ELF-1 (cell line): Measurements from ENCODE around the gene CALML5.

Experiments used
- DNase-seq: peaks from one replicate; pipeline ENCODE4 v3.0.0-alpha.2; 2016; ENCODE audit warnings: low read depth, low spot score

Gene CALML5, protein sequence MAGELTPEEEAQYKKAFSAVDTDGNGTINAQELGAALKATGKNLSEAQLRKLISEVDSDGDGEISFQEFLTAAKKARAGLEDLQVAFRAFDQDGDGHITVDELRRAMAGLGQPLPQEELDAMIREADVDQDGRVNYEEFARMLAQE

DNA sequence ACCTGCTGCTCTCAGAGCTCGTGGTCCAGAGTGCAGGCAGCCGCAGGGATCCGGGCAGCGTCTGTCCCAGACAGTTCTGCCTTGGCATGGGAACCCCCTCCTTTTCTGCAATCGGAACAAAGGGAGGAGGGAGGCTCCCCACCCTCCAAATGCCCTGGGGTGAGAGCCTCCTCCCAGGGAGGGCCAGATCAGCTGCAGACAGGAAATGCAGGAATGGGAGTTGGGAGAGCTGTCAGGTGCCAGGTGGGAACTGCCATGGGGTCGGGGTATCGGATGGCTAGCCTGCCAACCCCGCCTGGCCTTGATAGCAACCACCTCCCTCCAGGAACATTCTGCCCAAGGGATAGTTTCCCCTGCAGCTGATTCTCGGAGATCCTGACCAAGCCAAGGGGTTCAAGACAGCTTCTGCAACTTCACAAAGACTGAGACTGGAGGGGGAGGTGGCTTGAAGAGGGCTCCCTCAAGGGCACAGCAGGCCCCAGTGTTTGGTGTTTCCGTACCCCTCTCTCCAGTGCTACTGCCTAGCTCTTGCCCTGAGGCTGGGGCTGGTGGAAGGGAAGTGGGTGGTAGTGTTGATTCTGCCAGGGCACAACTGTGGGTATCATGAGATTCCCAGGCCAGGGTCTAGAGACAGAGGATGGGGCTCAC, at the start of gene CALML5:
Gene CALML5, minus strand, starts transcription at position 78 of the 648 bp plus-strand sequence. CDS start 132 bp downstream, outside the sequence.
- DNase-seq = no peak

DNA sequence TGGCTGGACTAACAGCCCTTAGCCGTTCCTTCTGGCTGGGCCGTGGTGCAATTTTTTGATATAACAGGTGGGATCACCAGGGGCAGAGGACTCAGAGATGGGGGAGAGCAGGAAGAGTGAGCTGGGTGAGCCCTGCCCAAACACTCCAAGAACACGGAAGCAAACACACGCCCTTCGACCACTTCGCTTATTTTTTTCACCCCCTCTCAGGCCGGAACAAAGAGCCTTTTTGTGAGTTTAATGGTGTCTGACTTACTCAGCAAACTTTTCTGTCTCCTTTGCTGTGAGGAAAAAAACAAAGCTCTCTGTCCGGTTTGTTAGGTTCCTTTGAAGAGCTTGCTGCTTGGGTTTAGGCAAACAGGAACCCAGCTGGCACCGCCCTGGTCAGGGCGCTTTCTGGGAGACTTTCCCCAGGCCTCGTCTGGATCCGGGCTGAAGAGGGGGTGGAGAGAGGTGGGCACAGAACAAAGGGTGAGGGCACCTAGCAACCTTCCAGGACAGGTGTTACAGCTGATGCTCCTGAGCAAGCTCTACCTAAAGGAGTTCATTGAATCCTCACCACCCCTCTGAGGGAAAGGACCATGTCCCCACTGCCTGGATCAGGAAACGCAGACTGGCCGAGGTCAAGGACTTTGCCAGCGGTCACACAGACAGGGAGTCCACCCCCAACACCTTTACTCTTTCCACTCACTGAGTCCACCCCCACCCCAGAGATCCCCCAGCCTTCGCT, 48.7 kb upstream of the CALML5 start:
- DNase-seq = no peak

DNA sequence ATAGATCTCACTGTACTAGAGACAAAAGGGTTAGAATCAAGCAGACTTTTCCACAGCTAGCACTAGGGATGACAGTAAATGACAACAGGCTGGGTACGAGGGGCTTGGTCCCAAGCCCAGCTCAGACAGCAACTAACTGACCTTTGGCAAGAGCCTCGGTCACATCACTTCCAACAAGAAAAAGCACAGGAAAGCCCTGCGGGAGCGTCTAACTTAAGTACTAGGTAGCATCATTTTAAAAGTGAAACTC, 48.2 kb upstream of the CALML5 start:
- DNase-seq = no peak

DNA sequence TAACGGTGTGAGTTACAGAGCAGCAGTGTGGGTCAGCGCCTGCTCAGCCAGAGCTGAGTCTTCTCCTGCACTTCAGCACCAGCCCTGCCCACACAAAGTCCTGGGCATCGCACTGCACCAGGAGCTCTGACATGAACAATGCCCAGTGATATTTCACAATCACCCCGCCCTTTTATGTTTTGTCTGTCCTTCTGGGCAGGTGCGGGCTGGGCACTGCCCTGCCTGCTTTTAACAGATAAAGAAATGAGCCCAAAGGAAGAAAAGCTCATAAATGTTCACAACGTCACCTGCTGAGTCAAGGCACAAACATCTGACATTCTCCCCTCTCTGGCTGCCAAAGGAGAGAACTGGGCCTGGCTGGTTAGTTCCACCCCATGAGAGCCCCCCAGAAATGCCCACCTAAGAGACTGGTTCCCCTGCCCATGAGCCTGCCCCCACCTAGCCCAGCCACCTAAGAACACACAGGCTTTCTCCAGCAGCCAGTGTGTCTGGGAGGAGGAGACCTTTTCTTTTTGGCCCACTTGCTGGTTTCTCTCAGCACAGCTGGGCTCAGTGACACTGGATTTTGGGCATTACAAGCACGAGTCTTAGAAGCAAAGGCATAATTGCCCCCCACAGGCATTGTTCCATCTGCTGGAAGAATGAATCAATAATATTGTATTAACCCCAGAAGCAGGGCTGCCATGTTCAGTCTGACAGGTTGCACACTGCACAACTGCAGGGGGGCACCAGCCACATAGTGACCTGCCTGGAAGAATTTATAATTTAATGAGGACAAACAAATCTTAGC, 47.7 kb upstream of the CALML5 start:
- no peak for DNase-seq

DNA sequence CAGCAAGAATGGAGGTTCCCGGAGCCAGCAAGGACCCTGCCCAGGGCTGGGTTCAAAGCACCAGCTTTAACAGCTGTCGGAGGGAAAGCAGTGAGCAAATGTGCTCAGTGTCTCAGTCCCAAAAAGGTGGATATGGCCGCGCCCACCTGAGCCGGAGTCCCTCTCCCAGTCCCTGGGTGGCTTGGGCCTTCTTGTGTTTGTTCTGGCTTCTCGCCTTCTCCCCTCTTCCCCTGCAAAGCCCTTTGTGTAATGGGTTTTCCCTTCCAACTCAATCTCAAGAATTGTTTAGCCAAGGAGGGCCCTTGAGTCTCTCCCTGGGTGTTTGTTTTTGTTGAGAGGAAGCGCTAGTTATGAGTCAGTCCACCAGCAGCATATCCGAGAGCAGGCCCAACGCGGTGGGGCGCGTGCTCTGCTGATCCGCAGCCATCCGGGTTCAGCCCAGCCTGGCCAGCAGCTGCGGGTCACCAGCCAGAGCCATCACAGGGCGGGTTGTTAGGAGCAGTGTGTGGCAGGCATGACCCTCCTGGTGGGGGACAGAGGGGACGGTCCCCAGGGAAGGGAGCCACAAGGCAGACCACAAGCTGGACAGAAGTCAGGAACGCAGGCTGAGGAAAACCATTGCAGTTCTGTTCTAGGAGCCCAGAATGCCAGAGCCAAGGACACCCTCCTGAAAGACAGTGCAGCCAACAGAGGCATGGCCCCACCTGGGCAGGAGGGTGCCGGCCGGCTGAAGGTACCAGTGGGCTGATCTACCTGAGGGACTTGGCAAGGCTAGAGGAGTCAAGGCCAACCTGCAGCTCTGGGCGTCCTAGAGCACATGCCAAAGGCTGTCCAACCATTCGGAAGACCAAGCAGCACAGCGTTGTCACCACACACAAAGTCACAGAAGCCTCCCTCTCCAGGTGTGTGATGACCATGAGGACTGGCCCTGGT, 46.7 kb upstream of the CALML5 start:
- DNase-seq = peak; percentile 49

DNA sequence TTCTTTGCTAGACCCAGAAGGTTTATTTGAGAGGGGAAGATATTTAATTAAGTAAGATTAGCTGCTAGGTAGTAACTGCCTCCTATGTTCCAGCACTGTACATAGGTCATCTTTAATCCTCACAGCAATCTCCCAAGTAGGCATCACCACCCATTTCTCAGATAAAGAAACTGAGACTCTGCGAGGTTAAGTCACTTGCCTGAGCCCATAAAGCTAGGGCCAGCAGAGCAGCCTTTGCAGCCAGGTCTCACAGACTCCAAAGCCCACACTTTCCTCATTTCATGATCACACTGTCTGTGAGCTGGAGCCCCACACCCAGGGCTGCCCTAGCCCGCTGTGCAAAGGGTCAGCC, 46.0 kb upstream of the CALML5 start:
- DNase-seq = no peak

DNA sequence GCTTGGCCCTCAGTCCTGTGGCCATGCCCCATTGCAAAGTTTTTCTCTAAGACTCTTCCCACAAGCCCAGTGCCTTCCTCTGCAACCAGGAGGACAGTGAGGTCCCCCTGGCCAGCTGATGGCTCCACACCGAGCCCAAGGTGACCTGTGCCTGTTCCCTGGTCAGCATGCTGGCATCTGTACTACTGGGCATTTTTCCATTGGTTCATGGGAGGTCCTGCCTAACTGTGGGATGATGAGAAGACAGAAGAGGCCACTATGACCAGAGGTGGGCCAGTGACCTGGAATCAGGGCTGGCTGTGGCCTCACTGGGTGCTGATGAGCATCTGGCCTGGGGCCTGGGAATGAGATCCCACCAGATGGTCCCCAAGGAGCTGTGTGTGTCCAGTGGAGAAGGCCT, 45.6 kb upstream of the CALML5 start:
- no peak for DNase-seq

DNA sequence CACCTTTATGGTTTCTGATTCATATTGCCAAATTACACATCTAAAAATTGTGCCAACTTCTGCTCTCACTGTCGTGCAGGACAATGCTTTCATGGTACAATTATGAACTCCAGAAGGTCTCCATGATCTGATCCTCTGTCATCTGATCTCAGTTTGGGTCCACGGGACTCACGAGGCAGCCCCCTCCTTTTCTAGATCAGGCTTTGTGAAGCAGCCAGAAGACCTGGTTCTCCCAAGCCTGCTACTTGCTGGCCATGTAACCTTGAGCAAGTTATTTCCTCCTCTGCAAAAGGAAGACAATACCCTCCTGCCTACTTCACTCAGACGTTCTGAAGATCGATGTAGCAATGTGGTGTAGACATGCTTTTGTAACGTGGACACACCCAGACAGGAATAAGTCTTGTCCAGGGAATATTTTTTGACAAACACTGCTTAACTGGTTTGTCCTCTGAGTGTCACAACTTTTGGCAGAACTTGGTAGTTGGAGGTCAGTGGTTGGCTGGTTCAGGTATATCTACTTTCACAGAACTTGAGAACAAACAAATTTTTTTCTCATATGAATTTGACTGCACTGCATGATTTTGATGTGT, 44.9 kb upstream of the CALML5 start:
- no peak for DNase-seq

DNA sequence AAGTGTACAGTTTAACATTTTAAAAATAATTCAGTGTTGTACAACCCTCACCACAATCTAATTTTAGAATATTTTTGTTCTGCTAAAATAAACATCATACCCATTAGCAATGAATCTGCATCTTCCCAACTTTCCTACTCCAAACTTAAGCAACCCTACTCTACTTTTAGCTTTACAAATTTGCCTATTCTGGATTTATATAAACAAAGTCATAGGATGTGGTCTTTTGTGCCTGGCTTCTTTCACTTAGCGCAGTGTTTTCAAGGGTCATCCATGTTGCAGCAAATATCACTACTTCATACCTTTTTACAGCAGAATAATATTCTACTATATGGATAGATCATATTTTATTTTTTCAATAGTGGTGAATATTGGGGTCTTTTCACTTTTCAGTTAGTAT, 44.3 kb upstream of the CALML5 start:
- DNase-seq = no peak

DNA sequence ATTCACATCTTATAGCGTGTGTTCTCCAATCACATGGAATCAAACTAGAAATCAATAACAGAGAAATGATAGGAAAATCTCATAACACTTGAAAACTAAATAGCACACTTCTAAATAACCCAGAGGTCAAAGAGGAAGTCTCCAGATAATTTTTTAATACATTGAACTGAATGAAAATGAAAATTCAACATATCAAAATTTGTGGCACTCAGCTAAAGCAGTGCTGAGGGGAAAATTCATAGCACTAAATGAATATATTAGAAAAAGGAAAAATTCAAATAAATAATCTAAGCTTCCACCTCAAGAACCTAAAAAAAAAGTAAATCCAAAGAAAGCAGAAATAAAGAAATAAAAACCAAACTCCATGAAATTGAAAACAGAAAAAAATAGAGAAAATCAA, 42.7 kb upstream of the CALML5 start:
- no peak for DNase-seq

DNA sequence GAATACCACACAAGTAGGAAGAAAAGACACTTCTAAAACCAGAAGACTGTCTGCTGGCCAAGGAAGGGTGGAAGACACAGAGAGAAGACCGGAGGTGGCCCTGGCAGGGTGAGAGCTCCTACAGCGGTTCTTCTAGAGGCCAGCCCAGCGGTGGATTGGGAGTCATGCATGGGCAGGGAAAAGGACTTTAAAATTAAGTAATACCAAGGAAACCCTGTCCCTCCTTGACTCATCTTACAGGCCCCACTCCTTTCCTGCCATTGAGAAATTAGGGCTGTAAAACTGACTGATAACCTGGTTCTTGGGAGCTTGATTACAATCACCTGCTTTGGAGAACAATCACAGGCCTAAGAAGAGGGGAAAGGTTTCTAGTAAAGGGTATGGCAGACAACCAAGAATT, 41.5 kb upstream of the CALML5 start:
- no peak for DNase-seq

DNA sequence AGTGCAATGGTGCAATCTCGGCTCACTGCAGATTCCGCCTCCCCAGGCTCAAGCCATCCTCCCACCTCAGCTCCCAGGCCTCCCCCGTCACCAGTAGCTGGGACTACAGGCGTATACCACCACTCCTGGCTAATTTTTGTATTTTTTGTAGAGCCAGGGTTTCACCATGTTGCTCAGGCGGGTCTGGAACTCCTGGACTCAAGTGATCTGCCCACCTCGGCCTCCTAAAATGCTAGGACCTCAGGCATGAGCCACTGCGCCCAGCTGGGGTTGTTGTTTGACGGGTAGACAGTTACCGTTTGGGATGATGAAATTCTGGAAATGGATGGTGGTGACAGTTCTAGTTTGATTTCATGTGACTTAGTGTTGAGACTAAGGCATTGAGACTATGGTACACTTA, 40.7 kb upstream of the CALML5 start:
- DNase-seq = no peak

DNA sequence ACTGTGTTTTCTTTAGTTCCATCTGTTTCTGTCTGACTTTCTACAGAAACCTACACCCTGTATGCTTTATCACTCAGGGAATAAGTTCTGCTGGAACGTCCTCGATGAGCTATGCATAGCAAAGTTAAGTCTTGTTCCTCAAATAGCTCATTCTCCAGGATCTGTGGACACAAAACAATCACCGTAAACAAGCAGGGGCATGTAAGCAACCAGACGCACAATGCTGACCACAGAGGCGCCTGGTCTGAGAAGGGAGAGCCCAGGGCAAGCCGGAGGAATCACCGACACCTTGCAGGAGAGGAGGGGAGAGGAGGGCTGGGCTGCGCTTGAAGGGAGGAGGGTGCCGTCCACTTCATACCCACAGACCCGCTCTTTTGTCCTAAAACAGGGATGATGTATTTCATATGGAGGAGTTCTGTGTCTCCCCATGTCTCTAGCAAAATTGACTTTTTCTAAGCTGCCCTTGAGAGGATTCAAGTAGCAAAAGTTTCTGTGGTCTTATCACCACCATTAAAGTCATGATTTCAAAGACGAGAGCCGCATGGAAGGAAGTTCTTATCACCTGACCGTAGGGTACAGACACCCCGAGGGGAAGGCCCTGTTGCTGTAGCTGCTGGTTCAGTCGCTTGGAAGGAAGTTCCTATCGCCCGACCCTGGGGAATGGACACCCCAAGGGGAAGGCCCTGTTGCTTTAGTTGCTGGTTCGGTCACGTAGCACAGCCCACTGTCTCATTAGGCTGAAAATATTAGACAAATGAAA, 39.7 kb upstream of the CALML5 start:
- DNase-seq = peak; percentile 78

DNA sequence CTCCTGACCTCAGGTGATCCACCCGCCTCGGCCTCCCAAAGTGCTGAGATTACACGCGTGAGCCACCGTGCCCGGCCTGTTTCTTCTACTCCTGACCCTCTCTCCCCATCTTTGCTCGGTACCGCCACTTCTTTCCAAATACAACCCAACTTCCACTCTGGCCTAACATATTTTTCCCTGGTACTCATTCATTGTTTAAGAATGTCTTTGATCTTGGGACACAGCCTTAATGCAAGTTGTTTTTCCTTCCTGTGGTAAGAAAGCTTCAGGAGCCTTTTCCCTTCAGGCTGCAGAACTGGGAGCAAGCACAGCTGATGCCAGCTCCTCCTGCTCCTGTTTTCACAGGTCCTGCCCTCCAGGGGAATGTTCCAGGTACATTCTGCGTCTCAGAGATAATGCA, 39.1 kb upstream of the CALML5 start:
- peak; percentile 73 for DNase-seq

DNA sequence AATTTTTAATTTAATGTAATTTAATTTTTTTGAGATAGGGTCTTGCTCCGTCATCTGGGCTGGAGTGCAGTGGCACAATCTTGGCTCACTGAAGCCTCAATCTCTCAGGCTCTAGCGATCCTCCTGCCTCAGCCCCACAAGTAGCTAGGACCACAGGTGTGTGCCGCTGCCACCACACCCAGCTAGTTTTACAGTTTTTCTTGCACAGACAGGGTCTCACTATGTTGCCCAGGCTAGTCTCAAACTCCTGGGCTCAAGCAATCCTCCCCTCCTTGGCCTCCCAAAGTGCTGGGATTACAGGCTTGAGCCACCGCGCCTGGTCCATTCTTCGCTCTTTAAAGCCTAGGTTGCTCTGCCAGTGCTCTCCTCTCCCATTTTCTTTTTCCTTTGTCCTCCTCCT, 38.3 kb upstream of the CALML5 start:
- no peak for DNase-seq

DNA sequence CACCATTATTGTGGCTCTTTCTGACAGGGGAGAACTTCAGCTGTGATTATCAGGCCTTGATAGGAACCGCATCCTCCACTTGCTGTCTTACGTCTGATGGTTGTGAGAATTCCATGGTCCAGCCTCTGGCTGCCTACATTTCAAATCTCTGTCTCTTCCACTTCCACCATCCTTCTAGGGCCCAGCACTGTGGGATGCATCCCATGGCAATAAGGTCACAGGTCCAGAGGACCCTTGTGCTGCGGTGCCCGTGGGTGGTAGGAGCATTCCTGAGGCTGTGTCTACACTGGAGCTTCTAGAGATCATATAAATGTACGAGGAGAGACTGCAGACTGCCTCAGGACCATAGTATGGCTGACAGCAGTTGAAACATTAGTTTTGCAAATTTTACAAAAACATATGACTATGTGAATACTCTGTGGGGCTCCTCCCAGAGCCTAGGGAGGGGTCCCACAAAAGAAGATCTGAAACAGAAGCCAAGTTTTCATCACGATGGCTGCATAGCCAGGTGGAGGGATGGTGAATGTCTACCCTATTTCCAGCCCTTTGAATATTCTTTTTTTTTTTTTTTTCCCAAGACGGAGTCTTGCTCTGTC, 37.2 kb upstream of the CALML5 start:
- DNase-seq = no peak

DNA sequence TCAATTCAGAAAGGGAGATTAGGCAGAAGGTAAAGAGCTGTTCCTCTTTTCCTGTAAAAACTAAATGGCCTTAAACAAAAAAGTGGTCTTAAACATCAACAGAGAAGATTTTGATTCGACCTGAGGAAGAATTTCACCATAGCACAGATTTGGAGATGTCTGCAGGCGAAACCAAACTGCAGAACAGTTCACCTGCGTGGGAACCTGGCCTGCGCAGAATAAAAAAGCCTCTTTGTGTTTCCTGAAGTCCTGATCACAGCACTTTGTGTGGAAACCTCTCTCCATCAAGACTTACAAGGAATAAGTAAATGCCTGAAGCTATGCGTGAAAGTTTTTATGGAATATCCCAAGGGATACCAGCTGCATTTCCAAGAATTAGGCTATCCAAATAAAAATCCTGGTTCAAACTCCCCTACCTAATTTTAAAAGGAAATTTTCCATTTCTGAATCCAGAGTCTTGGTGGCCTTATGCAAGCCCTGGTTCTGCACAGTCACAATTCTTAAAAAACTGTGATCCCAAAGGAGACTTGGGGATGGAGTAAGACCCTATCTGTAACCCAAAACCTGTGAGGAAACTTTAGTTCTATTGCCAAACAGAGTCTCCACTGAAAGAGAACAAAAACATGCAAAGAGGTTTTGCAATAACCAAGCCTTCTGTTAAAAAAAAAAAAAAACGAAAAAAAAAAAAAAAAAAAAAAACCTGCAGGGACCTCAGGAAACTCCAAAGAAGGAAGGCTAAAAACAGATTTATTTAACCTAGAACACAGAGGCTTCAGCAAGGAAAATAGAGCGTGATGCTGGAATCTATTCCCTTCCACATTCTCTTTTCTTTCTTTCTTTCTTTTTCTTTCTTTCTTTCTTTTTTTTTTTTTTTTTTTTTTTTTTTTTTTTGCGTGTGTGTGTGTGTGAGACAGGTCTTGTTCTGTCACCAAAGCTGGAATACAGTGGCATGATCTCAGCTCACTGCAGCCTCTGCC, 35.8 kb upstream of the CALML5 start:
- no peak for DNase-seq

DNA sequence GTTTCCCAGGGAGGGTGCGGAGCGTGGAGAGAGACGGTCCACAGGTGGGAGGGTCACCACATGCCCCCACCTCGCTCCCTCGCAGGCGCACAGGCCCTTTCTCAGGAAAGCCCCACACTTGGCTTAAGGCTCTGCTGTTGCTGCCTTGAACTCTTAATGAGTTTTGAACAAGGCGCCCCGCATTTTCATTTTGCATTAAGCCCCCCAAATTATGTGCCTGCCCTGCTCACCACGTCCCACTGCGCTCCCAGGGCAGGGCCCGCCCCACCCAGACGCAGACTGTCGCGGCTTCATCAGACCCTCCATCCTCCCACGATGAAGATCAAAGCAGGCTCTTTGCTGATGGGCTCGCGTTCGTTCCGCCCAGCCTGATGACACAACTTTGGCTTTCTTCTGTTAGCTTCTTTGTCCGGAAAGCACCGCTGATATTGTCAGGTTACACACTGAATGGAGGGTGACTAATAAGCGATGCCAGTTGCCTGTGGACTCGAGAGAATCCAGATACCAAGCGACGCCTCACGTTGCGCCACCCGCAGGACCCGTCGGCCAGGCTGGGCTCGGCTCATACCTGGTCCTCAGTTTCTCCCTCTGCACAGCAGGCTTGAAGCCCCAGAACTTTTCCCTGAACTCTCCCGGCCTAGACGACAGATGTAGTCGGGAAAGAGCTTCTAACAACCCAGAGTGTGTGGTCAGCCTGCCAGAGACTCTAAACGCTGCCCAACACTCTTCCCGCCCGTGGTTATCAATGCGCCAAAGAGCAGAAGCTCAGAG, 34.9 kb upstream of the CALML5 start:
- DNase-seq = no peak
